Heart left ventricle (tissue), 13 donors: ENCODE measurements around the gene UST.

Experiments used
- POLR2A ChIP-seq, 2 donors: fragments of 450-650 bp; IDR thresholded peaks; one replicate each; pipeline ENCODE4 v1.6.1; 2017; ENCODE audit warnings: antibody characterized with exemption in 2 of 2, mild to moderate bottlenecking in 2 of 2, moderate library complexity in 2 of 2
- TF ChIP-seq, protein P1 (sequence below), 12 donors: fragments of 200-600 bp; sonication (generic) in 4 of 12; IDR thresholded peaks; one replicate each; pipeline versions ENCODE4 v1.5.0 to v1.8.0; 2018 to 2022; ENCODE audit warnings: antibody characterized with exemption in 12 of 12, mild to moderate bottlenecking in 5 of 12
- donor health status: ischemic (EF 13 %, LVEDD 7.1; RV severe dilation, severe dysfunction).
- donor health status: DM: no; HTN: yes; CAD: no.
- donor health status: DM: no; HTN: no; CAD: no.
- donor health status: ischemic (EF 25% LVEDD 6.9; RV normal size, moderate dysfunction).
- donor health status: ischemic (EF 25% LVEDD 5.7; RV mildly dilated, moderate dysfunction).
- donor health status: ischemic (EF 35%, LVEDD 5.7; RV mildly dilated, moderate dysfunction).
- donor health status: nonischemic (EF 11% LVEDD 7.7; RV severe dilation, severe dysfunction).
- donor health status: DM: yes; HTN: yes; CAD: no.
- donor health status: PGD.
- donor health status: ischemic (EF 29% LVEDD 5.4; RV normal size, mild dysfunction).
- donor health status: nonischemic (EF 23%, LVEDD 6.1; RV moderate dilation, normal function).

- no peak for TF ChIP-seq POLR2A (IDR thresholded peaks at IDR 0.05)
- TF ChIP-seq, protein P1, sequence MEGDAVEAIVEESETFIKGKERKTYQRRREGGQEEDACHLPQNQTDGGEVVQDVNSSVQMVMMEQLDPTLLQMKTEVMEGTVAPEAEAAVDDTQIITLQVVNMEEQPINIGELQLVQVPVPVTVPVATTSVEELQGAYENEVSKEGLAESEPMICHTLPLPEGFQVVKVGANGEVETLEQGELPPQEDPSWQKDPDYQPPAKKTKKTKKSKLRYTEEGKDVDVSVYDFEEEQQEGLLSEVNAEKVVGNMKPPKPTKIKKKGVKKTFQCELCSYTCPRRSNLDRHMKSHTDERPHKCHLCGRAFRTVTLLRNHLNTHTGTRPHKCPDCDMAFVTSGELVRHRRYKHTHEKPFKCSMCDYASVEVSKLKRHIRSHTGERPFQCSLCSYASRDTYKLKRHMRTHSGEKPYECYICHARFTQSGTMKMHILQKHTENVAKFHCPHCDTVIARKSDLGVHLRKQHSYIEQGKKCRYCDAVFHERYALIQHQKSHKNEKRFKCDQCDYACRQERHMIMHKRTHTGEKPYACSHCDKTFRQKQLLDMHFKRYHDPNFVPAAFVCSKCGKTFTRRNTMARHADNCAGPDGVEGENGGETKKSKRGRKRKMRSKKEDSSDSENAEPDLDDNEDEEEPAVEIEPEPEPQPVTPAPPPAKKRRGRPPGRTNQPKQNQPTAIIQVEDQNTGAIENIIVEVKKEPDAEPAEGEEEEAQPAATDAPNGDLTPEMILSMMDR (IDR thresholded peaks at IDR 0.05), result no peak
These were observed 256.7 kb downstream of the UST start for GRCh38 chr6:149003560-149003959.
